Measurements from ENCODE around the gene ASB5. TPM values are rescaled to one million over a fixed set of nuclear protein-coding genes. Genes with fewer than 3 reads are reported as not detected.

The ASB5 gene
- total and polyA plus RNA-seq, 2 donors from 2014 or later: 0.25 to 0.37 TPM

- Histone ChIP-seq H3K27ac (ENCODE audit: low read depth in 2 of 2, low read length in 2 of 2) (no peak overlapping the region), H3K9ac (ENCODE audit: low read length in 3 of 3) (no peak overlapping the region), H3K9me3 (ENCODE audit: control insufficient read depth in 2 of 3, insufficient read depth in 1 of 3, low read length in 3 of 3) (peaks cover 0 to 3% (median 0%) of the 10 kb centered on the region in 3 donors), H3K4me1 (ENCODE audit: control insufficient read depth in 2 of 3, insufficient read depth in 2 of 3, low read depth in 1 of 3, low read length in 3 of 3) (no peaks in the 10 kb centered on the region), H3K4me3 (ENCODE audit: low read length in 3 of 3) (no peak overlapping the region), H3K27me3 (ENCODE audit: control insufficient read depth, insufficient read depth, low read length) (no peaks in the 10 kb centered on the region), H3K36me3 (ENCODE audit: control insufficient read depth in 2 of 3, insufficient read depth in 3 of 3, low read length in 3 of 3) (no peaks in the 10 kb centered on the region)
- intact Hi-C loops (cut with DNase I): no loop called here
- DNase-seq (no peak), FAIRE-seq (no peak)
- no peak for TF ChIP-seq CTCF (IDR thresholded peaks at IDR 0.05; ENCODE audit: borderline replicate concordance, extremely low read depth, insufficient read depth)
These were observed 58.9 kb downstream of the ASB5 start for GRCh38 chr4:176210101-176210500.

- TF ChIP-seq CTCF (IDR thresholded peaks at IDR 0.05; ENCODE audit: borderline replicate concordance, extremely low read depth, insufficient read depth): no peak
- no peaks in the 10 kb centered on the region for H3K36me3 ChIP-seq (ENCODE audit: control insufficient read depth in 2 of 3, insufficient read depth in 3 of 3, low read length in 3 of 3)
- no peaks in the 10 kb centered on the region for H3K27me3 ChIP-seq (ENCODE audit: control insufficient read depth, insufficient read depth, low read length)
- FAIRE-seq (no peak), DNase-seq (no peak)
- H3K4me3 ChIP-seq (ENCODE audit: low read length in 3 of 3): no peak overlapping the region
- H3K27ac ChIP-seq (ENCODE audit: low read depth in 2 of 2, low read length in 2 of 2): no peak overlapping the region
- no peaks in the 10 kb centered on the region for H3K4me1 ChIP-seq (ENCODE audit: control insufficient read depth in 2 of 3, insufficient read depth in 2 of 3, low read depth in 1 of 3, low read length in 3 of 3)
- intact Hi-C loops (cut with DNase I): no loop called here
- H3K9ac ChIP-seq (ENCODE audit: low read length in 3 of 3): no peak overlapping the region
- H3K9me3 ChIP-seq (ENCODE audit: control insufficient read depth in 2 of 3, insufficient read depth in 1 of 3, low read length in 3 of 3): peaks cover 0 to 3% (median 0%) of the 10 kb centered on the region in 3 donors
These were observed 59.5 kb downstream of the ASB5 start for GRCh38 chr4:176209535-176209934.

DNA sequence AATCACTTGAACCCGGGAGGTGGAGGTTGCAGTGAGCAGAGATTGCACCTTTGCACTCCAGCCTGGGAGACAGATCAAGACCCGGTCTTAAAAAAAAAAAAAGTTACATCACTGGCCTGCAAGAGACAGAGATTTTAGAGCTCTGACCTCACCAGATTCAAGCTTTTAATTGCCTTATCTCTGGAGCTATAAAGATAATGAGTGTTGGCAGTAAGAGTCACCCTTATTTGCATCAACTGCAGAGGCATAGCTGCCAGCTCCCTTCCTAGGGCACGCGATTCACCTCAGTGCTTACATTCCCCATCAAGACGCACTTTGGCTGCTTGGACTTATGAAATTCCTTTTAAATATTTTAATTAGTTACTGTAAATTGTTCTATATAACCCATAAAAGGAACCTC is 61.2 kb downstream of the ASB5 start:
- H3K4me1 ChIP-seq (ENCODE audit: control insufficient read depth in 2 of 3, insufficient read depth in 2 of 3, low read depth in 1 of 3, low read length in 3 of 3): no peaks in the 10 kb centered on the region
- no peak for TF ChIP-seq CTCF (IDR thresholded peaks at IDR 0.05; ENCODE audit: borderline replicate concordance, extremely low read depth, insufficient read depth)
- H3K9ac ChIP-seq (ENCODE audit: low read length in 3 of 3): no peak overlapping the region
- DNase-seq: no peak
- no peaks in the 10 kb centered on the region for H3K27me3 ChIP-seq (ENCODE audit: control insufficient read depth, insufficient read depth, low read length)
- H3K27ac ChIP-seq (ENCODE audit: low read depth in 2 of 2, low read length in 2 of 2): no peak overlapping the region
- FAIRE-seq: no peak
- H3K9me3 ChIP-seq (ENCODE audit: control insufficient read depth in 2 of 3, insufficient read depth in 1 of 3, low read length in 3 of 3): peaks cover 0 to 3% (median 0%) of the 10 kb centered on the region in 3 donors
- H3K36me3 ChIP-seq (ENCODE audit: control insufficient read depth in 2 of 3, insufficient read depth in 3 of 3, low read length in 3 of 3): no peaks in the 10 kb centered on the region
- H3K4me3 ChIP-seq (ENCODE audit: low read length in 3 of 3): no peak overlapping the region
- intact Hi-C loops (cut with DNase I): no loop called here

DNA sequence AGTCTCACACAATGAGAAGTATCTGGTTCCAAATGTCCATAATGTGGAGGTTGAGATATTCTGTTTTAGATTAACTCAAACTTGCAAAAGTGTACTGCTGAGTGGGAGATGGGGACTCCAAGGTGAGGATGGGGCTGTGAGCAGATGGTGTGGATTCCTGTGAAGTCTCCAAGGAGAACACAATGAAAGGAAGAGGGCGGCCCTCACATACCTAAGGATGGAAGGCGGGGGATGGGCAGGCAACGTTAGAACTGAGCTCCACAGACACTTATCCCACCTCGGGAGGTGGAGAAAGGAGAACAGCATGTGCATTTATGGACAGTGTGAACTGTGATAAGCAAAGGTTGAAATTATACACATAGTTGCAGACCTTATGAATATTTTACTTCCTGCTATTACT is 63.7 kb downstream of the ASB5 start:
- no peaks in the 10 kb centered on the region for H3K36me3 ChIP-seq (ENCODE audit: control insufficient read depth in 2 of 3, insufficient read depth in 3 of 3, low read length in 3 of 3)
- H3K27me3 ChIP-seq (ENCODE audit: control insufficient read depth, insufficient read depth, low read length): no peaks in the 10 kb centered on the region
- intact Hi-C loops (cut with DNase I): no loop called here
- TF ChIP-seq CTCF (IDR thresholded peaks at IDR 0.05; ENCODE audit: borderline replicate concordance, extremely low read depth, insufficient read depth): no peak
- H3K9me3 ChIP-seq (ENCODE audit: control insufficient read depth in 2 of 3, insufficient read depth in 1 of 3, low read length in 3 of 3): no peaks in the 10 kb centered on the region
- H3K4me3 ChIP-seq (ENCODE audit: low read length in 3 of 3): no peak overlapping the region
- H3K9ac ChIP-seq (ENCODE audit: low read length in 3 of 3): no peak overlapping the region
- H3K27ac ChIP-seq (ENCODE audit: low read depth in 2 of 2, low read length in 2 of 2): no peak overlapping the region
- DNase-seq (no peak), FAIRE-seq (no peak)
- H3K4me1 ChIP-seq (ENCODE audit: control insufficient read depth in 2 of 3, insufficient read depth in 2 of 3, low read depth in 1 of 3, low read length in 3 of 3): no peaks in the 10 kb centered on the region

Data from kidney (tissue), 14 donors.